GM21515 (cell line): ENCODE measurements around the gene NLGN1.

Experiments
- ATAC-seq: cut with Tn5 transposase; IDR thresholded peaks from one replicate; pipeline ENCODE4 v1.9.1; 2021; ENCODE audit not compliant: unreplicated experiment

NLGN1 gene

GRCh38 chr3:174058804-174059203, 661.3 kb downstream of the NLGN1 start:
- ATAC-seq, result no peak

GRCh38 chr3:174060431-174060830, 662.9 kb downstream of the NLGN1 start:
- no peak for ATAC-seq

GRCh38 chr3:174061162-174061561, 663.6 kb downstream of the NLGN1 start:
- ATAC-seq, result no peak

- ATAC-seq, result no peak
Observed at GRCh38 chr3:174061731-174062130, 664.2 kb downstream of the NLGN1 start.

- ATAC-seq, result no peak
Observed at GRCh38 chr3:174062923-174063322, 665.4 kb downstream of the NLGN1 start.

GRCh38 chr3:174068035-174068434, 670.5 kb downstream of the NLGN1 start:
- ATAC-seq, result no peak

- ATAC-seq, result no peak
Observed at GRCh38 chr3:174072675-174073074, 675.1 kb downstream of the NLGN1 start.

- no peak for ATAC-seq
Observed at GRCh38 chr3:174083706-174084105, 686.2 kb downstream of the NLGN1 start.

- no peak for ATAC-seq
Observed at GRCh38 chr3:174089592-174089991, 692.0 kb downstream of the NLGN1 start.

- ATAC-seq, result no peak
Observed at GRCh38 chr3:174094669-174095068, 697.1 kb downstream of the NLGN1 start.

GRCh38 chr3:174097686-174098085, 700.1 kb downstream of the NLGN1 start:
- no peak for ATAC-seq

- ATAC-seq, result no peak
Observed at GRCh38 chr3:174098746-174099145, 701.2 kb downstream of the NLGN1 start.

- ATAC-seq, result no peak
Observed at GRCh38 chr3:174099724-174100123, 702.2 kb downstream of the NLGN1 start.

- no peak for ATAC-seq
Observed at GRCh38 chr3:174100744-174101143, 703.2 kb downstream of the NLGN1 start.

- no peak for ATAC-seq
Observed at GRCh38 chr3:174101244-174101643, 703.7 kb downstream of the NLGN1 start.

GRCh38 chr3:174102274-174102673, 704.7 kb downstream of the NLGN1 start:
- no peak for ATAC-seq

- ATAC-seq, result no peak
Observed at GRCh38 chr3:174102866-174103265, 705.3 kb downstream of the NLGN1 start.

- ATAC-seq, result no peak
Observed at GRCh38 chr3:174110761-174111160, 713.2 kb downstream of the NLGN1 start.

- no peak for ATAC-seq
Observed at GRCh38 chr3:174111776-174112175, 714.2 kb downstream of the NLGN1 start.

- ATAC-seq, result no peak
Observed at GRCh38 chr3:174116421-174116820, 718.9 kb downstream of the NLGN1 start.

GRCh38 chr3:174120997-174121396, 723.5 kb downstream of the NLGN1 start:
- no peak for ATAC-seq

GRCh38 chr3:174122411-174122810, 724.9 kb downstream of the NLGN1 start:
- no peak for ATAC-seq

- ATAC-seq, result no peak
Observed at GRCh38 chr3:174125267-174125824, 727.8 kb downstream of the NLGN1 start.
